Neural progenitor cell (in vitro differentiated cells): ENCODE data around the gene HNRNPL. TPM values are rescaled to one million over a fixed set of nuclear protein-coding genes. Genes with fewer than 3 reads are reported as not detected.
A peak's percentile ranks its signal among the peaks of the same experiment; 100 is the strongest.
"Not testable (repeated sequence)": the region's sequence is repeated elsewhere in the genome, so short reads cannot be mapped to it uniquely, and the experiment has no call there.

Experiments
- DNase-seq: peaks from one replicate; pipeline ENCODE4 v3.0.0-alpha.2; 2016; ENCODE audit warnings: low spot score
- H2AFZ ChIP-seq: fragments of 200-600 bp; sonication (generic); replicated peaks from 2 replicates; pipeline ENCODE4 v1.6.1; 2016; ENCODE audit warnings: antibody characterized with exemption
- H3F3A ChIP-seq: fragments of 200-600 bp; sonication (generic); 2 replicates; pipeline ENCODE4 v1.6.1; 2016; ENCODE audit warnings: antibody characterized with exemption, low read depth
- H3K27ac ChIP-seq: fragments of 200-600 bp; sonication (generic); 2 replicates; pipeline ENCODE4 v1.5.1; 2016; ENCODE audit warnings: mild to moderate bottlenecking
- H3K27me3 ChIP-seq: fragments of 200-600 bp; sonication (generic); 2 replicates; pipeline ENCODE4 v1.6.1; 2016; ENCODE audit warnings: mild to moderate bottlenecking, moderate library complexity
- H3K36me3 ChIP-seq: fragments of 200-600 bp; sonication (generic); 2 replicates; pipeline ENCODE4 v1.5.1; 2016
- H3K4me1 ChIP-seq: fragments of 200-600 bp; sonication (generic); 2 replicates; pipeline ENCODE4 v1.6.1; 2016; ENCODE audit warnings: mixed run types
- H3K4me2 ChIP-seq: fragments of 200-600 bp; sonication (generic); 2 replicates; pipeline ENCODE4 v1.6.1; 2016
- H3K4me3 ChIP-seq: fragments of 200-600 bp; sonication (generic); 2 replicates; pipeline ENCODE4 v1.5.1; 2016
- H3K79me2 ChIP-seq: fragments of 200-600 bp; sonication (generic); 2 replicates; pipeline ENCODE4 v1.6.1; 2016; ENCODE audit warnings: low read depth
- H3K9ac ChIP-seq: fragments of 200-600 bp; sonication (generic); 2 replicates; pipeline ENCODE4 v1.6.1; 2016
- H3K9me3 ChIP-seq: fragments of 200-600 bp; sonication (generic); 2 replicates; pipeline ENCODE4 v1.5.1; 2016; ENCODE audit warnings: low read depth
- H4K20me1 ChIP-seq: fragments of 200-600 bp; sonication (generic); 2 replicates; pipeline ENCODE4 v1.6.1; 2016; ENCODE audit warnings: low read depth
- H3K27ac Mint-ChIP-seq: 3 replicates; pipeline ENCODE4 v1.8.0; 2021; ENCODE audit warnings: mixed read lengths
- H3K27me3 Mint-ChIP-seq: 2 replicates; pipeline ENCODE4 v1.8.0; 2022; ENCODE audit warnings: low read depth, mild to moderate bottlenecking, inconsistent platforms, moderate library complexity, mixed read lengths; ENCODE audit not compliant: insufficient read depth
- H3K36me3 Mint-ChIP-seq: 3 replicates; pipeline ENCODE4 v1.8.0; 2021; ENCODE audit warnings: mixed read lengths
- H3K4me1 Mint-ChIP-seq: 3 replicates; pipeline ENCODE4 v1.8.0; 2021; ENCODE audit warnings: mixed read lengths
- H3K4me3 Mint-ChIP-seq: 3 replicates; pipeline ENCODE4 v1.8.0; 2021; ENCODE audit warnings: mild to moderate bottlenecking, moderate library complexity, mixed read lengths
- H3K9me3 Mint-ChIP-seq: 3 replicates; pipeline ENCODE4 v1.8.0; 2020; ENCODE audit warnings: mixed read lengths
- CTCF ChIP-seq: fragments of 200-600 bp; sonication (generic); IDR thresholded peaks from 2 replicates; pipeline ENCODE4 v1.5.1; 2017; ENCODE audit warnings: antibody characterized with exemption, mild to moderate bottlenecking
- EZH2 ChIP-seq: fragments of 200-600 bp; sonication (generic); IDR thresholded peaks from 2 replicates; pipeline ENCODE4 v1.6.1; 2017; ENCODE audit warnings: antibody characterized with exemption, mild to moderate bottlenecking, moderate library complexity
- EZH2phosphoT487 ChIP-seq: fragments of 200-600 bp; sonication (generic); IDR thresholded peaks from 2 replicates; pipeline ENCODE4 v1.6.1; 2017; ENCODE audit warnings: antibody characterized with exemption
- total RNA-seq: library from RNA; depleted of rRNA; stranded (reverse); fragments of >200 nt; gene quantifications from 2 replicates; pipeline ENCODE4 v1.2.3, GENCODE V29; 2015; ENCODE audit warnings: low replicate concordance

HNRNPL gene
- total RNA-seq, 1 donor from 2014 or later, result 436 TPM

DNA sequence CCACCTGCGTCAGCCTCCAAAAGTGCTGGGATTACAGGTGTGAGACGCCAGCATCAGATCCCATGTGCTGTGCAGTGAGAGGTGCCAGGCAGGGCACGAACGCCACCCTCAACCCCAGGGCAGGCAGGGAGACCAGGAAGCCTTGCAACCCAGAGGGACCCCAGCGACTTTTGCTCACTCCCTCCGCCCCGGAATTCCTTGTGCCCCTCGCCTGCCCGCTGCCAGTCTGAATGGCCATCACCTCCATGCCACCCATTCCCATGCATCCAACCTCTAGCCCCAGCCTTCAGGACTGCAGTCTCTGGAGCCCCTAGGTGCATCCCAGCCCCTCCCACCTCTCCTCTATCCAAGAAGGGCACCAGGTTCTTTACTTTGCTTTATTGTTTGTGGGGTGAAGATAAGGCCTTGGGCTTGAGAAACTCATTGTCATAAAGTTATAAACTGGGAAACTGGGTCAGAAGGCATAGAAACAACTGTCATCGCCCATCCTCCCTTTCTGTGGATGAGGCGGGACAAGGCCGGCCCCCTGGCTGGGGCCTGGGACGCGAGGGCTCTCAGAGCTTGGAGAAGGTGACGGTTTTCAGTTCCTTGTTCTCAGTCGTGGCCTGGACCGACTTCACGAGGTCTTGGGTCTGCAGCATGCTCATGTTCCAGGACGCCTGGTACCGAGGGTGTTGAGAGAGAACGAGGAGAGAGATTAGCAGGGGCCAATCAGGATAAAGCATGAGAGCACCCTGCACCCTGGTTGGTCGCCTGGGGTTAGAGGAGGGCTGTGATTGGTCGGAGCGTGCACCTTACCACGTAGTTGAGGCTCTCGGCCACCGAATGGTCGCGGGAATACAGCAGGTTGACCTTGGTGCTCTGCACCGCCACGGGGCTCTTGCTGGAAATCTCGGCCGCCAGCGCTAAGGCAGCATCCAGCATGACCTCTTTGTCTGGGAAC is 34.5 kb downstream of the HNRNPL start:
- H3K4me3 ChIP-seq, result no peak overlapping the region
- H3K27ac Mint-ChIP-seq, result no peak overlapping the region
- H3K27me3 ChIP-seq, result no peaks in the 10 kb centered on the region
- H3K4me2 ChIP-seq, result no peak overlapping the region
- no peaks in the 10 kb centered on the region for H3K9me3 ChIP-seq
- no peak overlapping the region for H3K4me3 Mint-ChIP-seq
- H3K4me1 ChIP-seq, result no peaks in the 10 kb centered on the region
- peaks cover 6% of the 10 kb centered on the region for H3K27me3 Mint-ChIP-seq
- H3K9me3 Mint-ChIP-seq, result no peaks in the 10 kb centered on the region
- no peak overlapping the region for H3K27ac ChIP-seq
- H3K36me3 Mint-ChIP-seq, result peaks cover 11% of the 10 kb centered on the region
- H3K79me2 ChIP-seq, result no peaks in the 10 kb centered on the region
- no peak overlapping the region for H3K9ac ChIP-seq
- no peaks in the 10 kb centered on the region for H3K36me3 ChIP-seq
- H3K4me1 Mint-ChIP-seq, result peaks cover 6% of the 10 kb centered on the region
- H2AFZ ChIP-seq, result no peak overlapping the region
- no peak for DNase-seq
- H4K20me1 ChIP-seq, result no peaks in the 10 kb centered on the region
- H3F3A ChIP-seq, result no peaks in the 10 kb centered on the region
- no peak for TF ChIP-seq EZH2
- no peak for TF ChIP-seq EZH2phosphoT487
- no peak for TF ChIP-seq CTCF

DNA sequence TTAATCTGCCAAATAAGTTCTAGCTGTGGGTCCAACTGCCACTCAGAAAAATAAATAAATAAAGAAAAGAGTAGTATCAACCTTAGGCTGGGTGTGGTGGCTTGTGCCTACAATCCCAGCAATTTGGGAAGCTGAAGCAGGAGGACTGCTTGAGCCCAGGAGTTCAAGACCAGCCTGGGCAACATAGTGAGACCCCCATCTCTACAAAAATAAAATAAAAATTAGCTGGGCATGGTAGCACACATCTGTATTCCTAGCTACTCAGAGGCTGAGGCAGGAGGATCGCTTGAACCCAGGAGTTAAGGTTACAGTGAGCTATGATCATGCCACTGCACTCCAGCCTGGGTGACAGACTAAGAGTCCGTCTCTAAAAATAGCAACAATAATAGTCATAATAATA is 35.9 kb downstream of the HNRNPL start:
- not testable (repeated sequence) for H3K4me3 Mint-ChIP-seq, H3K4me1 ChIP-seq, H3K36me3 ChIP-seq

GRCh38 chr19:38813323-38813722 is 36.5 kb downstream of the HNRNPL start:
- Mint-ChIP-seq H3K4me1 (no peaks in the 10 kb centered on the region), H3K4me3 (no peak overlapping the region), H3K9me3 (no peaks in the 10 kb centered on the region), H3K27me3 (peaks cover 4% of the 10 kb centered on the region), H3K27ac (no peak overlapping the region), H3K36me3 (peaks cover 9% of the 10 kb centered on the region)
- DNase-seq, result no peak
- Histone ChIP-seq H4K20me1 (no peaks in the 10 kb centered on the region), H3K9me3 (no peaks in the 10 kb centered on the region), H3K4me3 (no peak overlapping the region), H3K36me3 (no peaks in the 10 kb centered on the region), H3K4me2 (no peak overlapping the region), H3K4me1 (no peaks in the 10 kb centered on the region), H2AFZ (no peak overlapping the region), H3K27me3 (no peaks in the 10 kb centered on the region), H3F3A (peaks cover under 1% of the 10 kb centered on the region), H3K27ac (no peak overlapping the region), H3K79me2 (no peaks in the 10 kb centered on the region), H3K9ac (no peak overlapping the region)
- TF ChIP-seq EZH2phosphoT487 (no peak), CTCF (no peak), EZH2 (no peak)

More for the DNA sequence above, 35.9 kb downstream of the HNRNPL start:
- not testable (repeated sequence) for H3K27ac Mint-ChIP-seq, H3K27ac ChIP-seq, H3F3A ChIP-seq, H3K79me2 ChIP-seq, H3K9me3 ChIP-seq, H3K36me3 Mint-ChIP-seq, H2AFZ ChIP-seq, H3K9me3 Mint-ChIP-seq, H3K4me3 ChIP-seq, H3K27me3 ChIP-seq, H3K9ac ChIP-seq, H3K4me1 Mint-ChIP-seq, DNase-seq, H3K27me3 Mint-ChIP-seq, H3K4me2 ChIP-seq, H4K20me1 ChIP-seq

DNA sequence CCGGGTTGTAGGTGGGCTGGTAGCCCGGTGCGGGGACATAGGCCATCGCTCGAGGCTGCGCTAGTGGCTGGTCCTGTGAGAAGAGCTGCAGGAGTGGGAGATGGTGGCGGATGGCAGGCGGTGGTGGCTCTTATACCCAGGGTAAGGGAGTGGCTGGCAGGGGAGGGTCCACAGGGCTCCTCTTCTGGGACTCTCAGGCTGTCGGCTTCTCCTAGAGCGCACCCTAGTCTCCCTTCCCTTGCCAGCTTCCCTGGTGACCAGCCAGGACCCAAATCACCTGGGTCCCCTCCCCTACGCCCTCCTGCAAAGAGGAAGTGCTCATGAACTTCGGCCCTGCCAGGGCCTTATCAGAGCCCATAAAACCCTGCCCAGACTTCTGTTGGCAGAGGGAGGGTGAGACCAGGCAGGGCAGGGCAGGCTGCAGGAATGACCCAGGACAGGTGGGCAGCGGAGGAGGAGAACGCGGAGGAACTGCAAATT is 36.9 kb downstream of the HNRNPL start, which contains the start of gene LGALS4:
LGALS4 (minus strand) TSS at position 105 of the 480 bp plus-strand sequence; CDS start at position 46, 59 bp downstream.
- Mint-ChIP-seq H3K27ac (peak within 1 kb of the TSS; percentile 37), H3K9me3 (no peaks in the 10 kb centered on the region)

More for the DNA sequence above, 36.9 kb downstream of the HNRNPL start, which contains the start of gene LGALS4:
- Histone ChIP-seq H3K27me3 (no peaks in the 10 kb centered on the region), H3K27ac (no peak within 1 kb of the TSS), H4K20me1 (no peaks in the 10 kb centered on the region), H3K4me1 (peaks cover 3% of the 10 kb centered on the region), H3K36me3 (no peaks in the 10 kb centered on the region), H3K79me2 (no peaks in the 10 kb centered on the region), H3K9ac (no peak within 1 kb of the TSS), H3K4me3 (no peak within 1 kb of the TSS), H3F3A (peaks cover 4% of the 10 kb centered on the region), H2AFZ (no peak within 1 kb of the TSS), H3K4me2 (no peak within 1 kb of the TSS), H3K9me3 (no peaks in the 10 kb centered on the region)
- no peak within 1 kb of the TSS for H3K4me3 Mint-ChIP-seq
- H3K27me3 Mint-ChIP-seq, result peaks cover 4% of the 10 kb centered on the region
- peaks cover 3% of the 10 kb centered on the region for H3K4me1 Mint-ChIP-seq
- TF ChIP-seq EZH2 (no peak), CTCF (no peak), EZH2phosphoT487 (no peak)
- peaks cover 7% of the 10 kb centered on the region for H3K36me3 Mint-ChIP-seq
- DNase-seq, result no peak
